ENCODE measurements around the gene PCGF3.

DNA sequence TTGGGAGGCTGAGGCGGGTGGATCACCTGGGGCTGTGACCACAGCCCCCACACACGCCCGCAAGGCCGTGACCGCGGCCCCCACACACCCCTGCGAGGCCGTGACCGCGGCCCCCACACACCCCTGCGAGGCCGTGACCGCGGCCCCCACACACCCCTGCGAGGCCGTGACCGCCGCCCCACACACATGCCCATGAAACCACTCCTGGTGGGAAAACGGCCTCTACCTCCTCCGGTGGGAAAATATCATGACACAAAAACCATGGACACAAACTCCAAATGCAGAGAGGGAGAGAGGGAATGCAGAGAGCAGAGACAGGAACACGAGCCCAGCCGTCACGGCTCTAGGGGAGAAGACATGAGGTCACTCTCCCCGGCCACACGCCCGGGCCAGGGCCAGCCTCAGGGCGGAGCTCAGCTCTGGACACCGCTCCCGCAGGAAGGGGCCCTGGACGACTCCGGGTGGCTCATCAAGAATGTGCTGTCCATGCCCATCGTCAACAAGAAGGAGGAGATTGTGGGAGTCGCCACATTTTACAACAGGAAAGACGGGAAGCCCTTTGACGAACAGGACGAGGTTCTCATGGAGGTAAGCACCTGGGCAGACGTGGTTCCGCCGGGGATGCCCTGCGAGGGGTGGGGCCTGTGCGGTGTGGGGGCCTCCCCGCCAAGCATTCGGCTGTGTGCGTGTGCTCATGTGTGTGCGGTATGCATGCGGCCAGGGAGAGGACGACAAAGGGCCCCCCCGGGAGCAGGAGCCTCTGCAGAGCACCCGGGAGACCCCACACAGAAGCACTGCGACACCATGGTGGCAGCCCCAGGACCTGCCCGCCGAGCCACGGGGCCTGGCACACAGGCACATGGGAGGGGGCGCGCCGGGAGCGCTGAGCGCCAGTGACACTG lies 48.9 kb upstream of the PCGF3 start:
- TF ChIP-seq, protein P1, sequence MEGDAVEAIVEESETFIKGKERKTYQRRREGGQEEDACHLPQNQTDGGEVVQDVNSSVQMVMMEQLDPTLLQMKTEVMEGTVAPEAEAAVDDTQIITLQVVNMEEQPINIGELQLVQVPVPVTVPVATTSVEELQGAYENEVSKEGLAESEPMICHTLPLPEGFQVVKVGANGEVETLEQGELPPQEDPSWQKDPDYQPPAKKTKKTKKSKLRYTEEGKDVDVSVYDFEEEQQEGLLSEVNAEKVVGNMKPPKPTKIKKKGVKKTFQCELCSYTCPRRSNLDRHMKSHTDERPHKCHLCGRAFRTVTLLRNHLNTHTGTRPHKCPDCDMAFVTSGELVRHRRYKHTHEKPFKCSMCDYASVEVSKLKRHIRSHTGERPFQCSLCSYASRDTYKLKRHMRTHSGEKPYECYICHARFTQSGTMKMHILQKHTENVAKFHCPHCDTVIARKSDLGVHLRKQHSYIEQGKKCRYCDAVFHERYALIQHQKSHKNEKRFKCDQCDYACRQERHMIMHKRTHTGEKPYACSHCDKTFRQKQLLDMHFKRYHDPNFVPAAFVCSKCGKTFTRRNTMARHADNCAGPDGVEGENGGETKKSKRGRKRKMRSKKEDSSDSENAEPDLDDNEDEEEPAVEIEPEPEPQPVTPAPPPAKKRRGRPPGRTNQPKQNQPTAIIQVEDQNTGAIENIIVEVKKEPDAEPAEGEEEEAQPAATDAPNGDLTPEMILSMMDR (conservative IDR thresholded peaks at IDR 0.05; ENCODE audit: low read depth, low read length) = no peak
- TF ChIP-seq EZH2 (IDR thresholded peaks at IDR 0.05; ENCODE audit: borderline replicate concordance, low read depth, low read length, poor library complexity, severe bottlenecking) = no peak

All from A673 (cell line).